NOMO-1 treated with dmso at 0.1 percent for 144 hours (cell line): ENCODE data around the gene PROK2.

Experiments
- DNase-seq: peaks from one replicate; lab custom pipeline; 2025; ENCODE audit not compliant: unreplicated experiment; lab: John Stamatoyannopoulos, UW

The PROK2 gene

GRCh38 chr3:71784914-71785531 lies at the start of gene PROK2:
TSS of gene PROK2 (minus strand) at chr3:71785148. CDS start at chr3:71785052, 96 bp downstream.
- no peak for DNase-seq

GRCh38 chr3:71831599-71831998 lies 46.7 kb upstream of the PROK2 start:
- no peak for DNase-seq

- DNase-seq: no peak
Observed at GRCh38 chr3:71825551-71826283, 40.8 kb upstream of the PROK2 start.

- no peak for DNase-seq
Observed at GRCh38 chr3:71821116-71821515, 36.2 kb upstream of the PROK2 start.

- DNase-seq: no peak
Observed at GRCh38 chr3:71817262-71817661, 32.3 kb upstream of the PROK2 start.

GRCh38 chr3:71816767-71817156 lies 31.8 kb upstream of the PROK2 start:
- DNase-seq: no peak

- DNase-seq: no peak
Observed at GRCh38 chr3:71815340-71816067, 30.6 kb upstream of the PROK2 start.

GRCh38 chr3:71813704-71814103 lies 28.8 kb upstream of the PROK2 start:
- DNase-seq: peak; percentile 45

- DNase-seq: no peak
Observed at GRCh38 chr3:71813073-71813472, 28.1 kb upstream of the PROK2 start.

- no peak for DNase-seq
Observed at GRCh38 chr3:71810056-71810455, 25.1 kb upstream of the PROK2 start.

- no peak for DNase-seq
Observed at GRCh38 chr3:71809321-71810026, 24.5 kb upstream of the PROK2 start.

GRCh38 chr3:71806736-71807135 lies 21.8 kb upstream of the PROK2 start:
- DNase-seq: no peak

GRCh38 chr3:71805691-71806090 lies 20.7 kb upstream of the PROK2 start:
- DNase-seq: no peak

GRCh38 chr3:71805199-71805598 lies 20.3 kb upstream of the PROK2 start:
- peak; percentile 28 for DNase-seq

- no peak for DNase-seq
Observed at GRCh38 chr3:71803248-71803647, 18.3 kb upstream of the PROK2 start.

GRCh38 chr3:71801986-71802385 lies 17.0 kb upstream of the PROK2 start:
- DNase-seq: no peak

- DNase-seq: no peak
Observed at GRCh38 chr3:71800023-71800422, 15.1 kb upstream of the PROK2 start.

- DNase-seq: no peak
Observed at GRCh38 chr3:71797455-71797854, 12.5 kb upstream of the PROK2 start.

- DNase-seq: no peak
Observed at GRCh38 chr3:71796290-71796689, 11.3 kb upstream of the PROK2 start.

GRCh38 chr3:71791634-71792033 lies 6.7 kb upstream of the PROK2 start:
- DNase-seq: no peak

GRCh38 chr3:71789922-71790321 lies 5.0 kb upstream of the PROK2 start:
- no peak for DNase-seq
